NT2/D1 (cell line): ENCODE results near the gene UBE2G1.

Experiments
- YY1 ChIP-seq: IDR thresholded peaks from 2 replicates; pipeline ENCODE4 v1.6.1; 2011; ENCODE audit not compliant: insufficient read length, insufficient read depth
- ZNF274 ChIP-seq: IDR thresholded peaks from 2 replicates; pipeline ENCODE4 v1.6.1; 2011; ENCODE audit warnings: mild to moderate bottlenecking, low read depth, low read length

DNA sequence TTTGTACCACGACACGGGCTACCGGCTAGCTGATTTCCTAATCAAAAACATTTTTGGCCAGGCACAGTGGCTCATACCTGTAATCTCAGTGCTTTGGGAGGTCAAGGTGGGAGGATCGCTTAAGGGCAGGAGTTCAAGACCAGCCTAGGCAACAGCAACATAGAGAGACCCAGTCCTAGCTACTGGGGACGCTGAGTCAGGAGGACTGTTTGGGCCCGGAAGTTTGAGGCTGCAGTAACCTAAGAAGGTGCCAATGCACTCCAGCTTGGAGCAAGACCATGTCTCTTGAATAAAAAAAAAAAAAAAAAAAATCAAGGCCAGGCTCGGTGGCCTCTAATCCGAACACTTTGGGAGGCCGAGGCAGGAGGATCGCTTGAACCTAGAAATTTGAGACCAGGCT, 49.8 kb downstream of the UBE2G1 start:
- TF ChIP-seq YY1, result no peak
- TF ChIP-seq ZNF274, result no peak
